ENCODE data around the gene PHF23. TPM values are rescaled to one million over a fixed set of nuclear protein-coding genes. Genes with fewer than 3 reads are reported as not detected.

PHF23 gene
- total RNA-seq, 1 donor from 2014 or later, result 23.3 TPM

GRCh38 chr17:7226721-7227710 is 12.2 kb downstream of the PHF23 start:
- DNase-seq (ENCODE audit: missing footprints) (peak; percentile 56), ATAC-seq (peak; percentile 1)
- intact Hi-C loops (cut with DNase I), result no loop called here

- ATAC-seq (peak; percentile 20), DNase-seq (ENCODE audit: missing footprints) (peak; percentile 62)
- intact Hi-C loops (cut with DNase I), result no loop called here
Measured at GRCh38 chr17:7225711-7226331, 13.4 kb downstream of the PHF23 start.

GRCh38 chr17:7224661-7225111 is 14.6 kb downstream of the PHF23 start:
- ATAC-seq (no peak), DNase-seq (ENCODE audit: missing footprints) (peak; percentile 56)
- intact Hi-C loops (cut with DNase I), result no loop called here

GRCh38 chr17:7224110-7224509 is 15.1 kb downstream of the PHF23 start:
- DNase-seq (ENCODE audit: missing footprints), result peak; percentile 71
- intact Hi-C loops (cut with DNase I), result no loop called here

GRCh38 chr17:7223375-7223774 is 15.9 kb downstream of the PHF23 start:
- ATAC-seq (no peak), DNase-seq (ENCODE audit: missing footprints) (peak; percentile 9)
- intact Hi-C loops (cut with DNase I), result no loop called here

More at GRCh38 chr17:7224110-7224509, 15.1 kb downstream of the PHF23 start:
- no peak for ATAC-seq

GRCh38 chr17:7222972-7223292 is 16.3 kb downstream of the PHF23 start:
- DNase-seq (ENCODE audit: missing footprints), result no peak
- no peak for ATAC-seq
- intact Hi-C loops (cut with DNase I), result no loop called here

GRCh38 chr17:7222093-7222971 is 16.9 kb downstream of the PHF23 start:
- ATAC-seq, result no peak
- intact Hi-C loops (cut with DNase I), result no loop called here
- no peak for DNase-seq (ENCODE audit: missing footprints)

GRCh38 chr17:7221278-7222092 is 17.8 kb downstream of the PHF23 start:
- DNase-seq (ENCODE audit: missing footprints), result no peak
- intact Hi-C loops (cut with DNase I), result no loop called here
- no peak for ATAC-seq

GRCh38 chr17:7220593-7221277 is 18.5 kb downstream of the PHF23 start:
- ATAC-seq (no peak), DNase-seq (ENCODE audit: missing footprints) (no peak)
- intact Hi-C loops (cut with DNase I), result loop anchor here (1.0 kb wide), 1 partner anchor 18 kb away; no protein-coding TSS in a partner anchor

GRCh38 chr17:7219812-7220592 is 19.3 kb downstream of the PHF23 start, which contains the start of the genes ACADVL and DLG4:
Gene ACADVL, plus strand, starts transcription at chr17:7219938. Its CDS starts 47 bp downstream, at chr17:7219985.
Gene DLG4, minus strand, starts transcription at chr17:7219836.
- peak; percentile 88 for ATAC-seq
- intact Hi-C loops (cut with DNase I), result loop anchor here (1.0 kb wide), 1 partner anchor 18 kb away; no protein-coding TSS in a partner anchor
- DNase-seq (ENCODE audit: missing footprints), result peak; percentile 97

GRCh38 chr17:7219229-7219811 is 19.9 kb downstream of the PHF23 start:
- intact Hi-C loops (cut with DNase I), result no loop called here
- no peak for DNase-seq (ENCODE audit: missing footprints)

GRCh38 chr17:7218758-7219157 is 20.5 kb downstream of the PHF23 start:
- DNase-seq (ENCODE audit: missing footprints) (no peak), ATAC-seq (no peak)
- intact Hi-C loops (cut with DNase I), result no loop called here

More at GRCh38 chr17:7219229-7219811, 19.9 kb downstream of the PHF23 start:
- ATAC-seq, result no peak

GRCh38 chr17:7218166-7218565 is 21.1 kb downstream of the PHF23 start:
- DNase-seq (ENCODE audit: missing footprints), result no peak
- intact Hi-C loops (cut with DNase I), result no loop called here
- ATAC-seq, result no peak

GRCh38 chr17:7217113-7217987 is 21.9 kb downstream of the PHF23 start:
- DNase-seq (ENCODE audit: missing footprints) (no peak), ATAC-seq (no peak)
- intact Hi-C loops (cut with DNase I), result no loop called here

Measured in Right ventricle myocardium inferior (tissue), 1 donor.